Neutrophil (primary cell): ENCODE measurements around the gene PXK.
A peak's percentile ranks its signal among the peaks of the same experiment; 100 is the strongest.

Experiments
- H3K27ac ChIP-seq: fragments of 200-600 bp; sonication (generic); 2 replicates; pipeline ENCODE4 v1.5.1; 2016; ENCODE audit warnings: mild to moderate bottlenecking, moderate library complexity
- H3K27me3 ChIP-seq: fragments of 200-600 bp; sonication (generic); 2 replicates; pipeline ENCODE4 v1.6.0; 2016; ENCODE audit warnings: mild to moderate bottlenecking
- H3K36me3 ChIP-seq: fragments of 200-600 bp; sonication (generic); 2 replicates; pipeline ENCODE4 v1.5.1; 2017
- H3K4me1 ChIP-seq, 2 experiments: fragments of 200-600 bp in 1 of 2; sonication (generic) in 1 of 2; 1 replicate in 1 of 2; 2 replicates in 1 of 2; pipeline versions ENCODE4 v1.5.1 to v1.6.1; 2013 to 2016; ENCODE audit warnings: low read depth in 1 of 2, low read length in 1 of 2, mild to moderate bottlenecking in 1 of 2, moderate library complexity in 1 of 2; ENCODE audit not compliant: control insufficient read depth in 1 of 2, insufficient read depth in 1 of 2
- H3K4me3 ChIP-seq, 2 experiments: fragments of 200-600 bp in 1 of 2; sonication (generic) in 1 of 2; 1 replicate in 1 of 2; 2 replicates in 1 of 2; pipeline ENCODE4 v1.5.1; 2013 to 2016; ENCODE audit warnings: low read depth in 1 of 2, low read length in 1 of 2, mild to moderate bottlenecking in 1 of 2, moderate library complexity in 1 of 2
- H3K9me3 ChIP-seq: fragments of 200-600 bp; sonication (generic); 2 replicates; pipeline ENCODE4 v1.5.1; 2016
- CTCF ChIP-seq: fragments of 200-600 bp; sonication (generic); IDR thresholded peaks from 2 replicates; pipeline ENCODE4 v1.5.1; 2016; ENCODE audit warnings: antibody characterized with exemption

The PXK gene

GRCh38 chr3:58351920-58352319 lies 19.2 kb downstream of the PXK start:
- TF ChIP-seq CTCF: no peak
- Histone ChIP-seq H3K27ac (peak overlapping the region; percentile 94), H3K27me3 (no peaks in the 10 kb centered on the region), H3K9me3 (no peaks in the 10 kb centered on the region), H3K36me3 (no peaks in the 10 kb centered on the region), H3K4me3 (peak overlapping the region in 1 of 2 experiments; percentile 49), H3K4me1 (peaks cover 87 to 88% of the 10 kb centered on the region in 2 experiments)

GRCh38 chr3:58352626-58353025 lies 19.9 kb downstream of the PXK start:
- Histone ChIP-seq H3K27me3 (no peaks in the 10 kb centered on the region), H3K4me3 (peak overlapping the region in 1 of 2 experiments; percentile 67), H3K4me1 (peaks cover 88 to 94% of the 10 kb centered on the region in 2 experiments), H3K9me3 (no peaks in the 10 kb centered on the region), H3K27ac (peak overlapping the region; percentile 94), H3K36me3 (no peaks in the 10 kb centered on the region)
- no peak for TF ChIP-seq CTCF

GRCh38 chr3:58353722-58354553 lies 21.2 kb downstream of the PXK start:
- peak overlapping the region; percentile 67 for H3K4me3 ChIP-seq
- H3K9me3 ChIP-seq: no peaks in the 10 kb centered on the region
- no peak for TF ChIP-seq CTCF
- peaks cover 78 to 83% of the 10 kb centered on the region in 2 experiments for H3K4me1 ChIP-seq
- H3K27ac ChIP-seq: peak overlapping the region; percentile 94
- no peaks in the 10 kb centered on the region for H3K27me3 ChIP-seq
- H3K36me3 ChIP-seq: no peaks in the 10 kb centered on the region

GRCh38 chr3:58355179-58355578 lies 22.5 kb downstream of the PXK start:
- Histone ChIP-seq H3K27ac (peak overlapping the region; percentile 94), H3K36me3 (no peaks in the 10 kb centered on the region), H3K27me3 (no peaks in the 10 kb centered on the region), H3K4me1 (peaks cover 66 to 71% of the 10 kb centered on the region in 2 experiments), H3K9me3 (no peaks in the 10 kb centered on the region), H3K4me3 (peak overlapping the region; percentile 67)
- no peak for TF ChIP-seq CTCF

- Histone ChIP-seq H3K4me3 (peak overlapping the region; percentile 16 to 67), H3K36me3 (no peaks in the 10 kb centered on the region), H3K27me3 (no peaks in the 10 kb centered on the region), H3K9me3 (no peaks in the 10 kb centered on the region), H3K27ac (peak overlapping the region; percentile 94), H3K4me1 (peaks cover 57 to 62% of the 10 kb centered on the region in 2 experiments)
- no peak for TF ChIP-seq CTCF
These were observed 23.4 kb downstream of the PXK start for GRCh38 chr3:58356054-58356453.
